Measurements from ENCODE around the gene NIM1K. TPM values are rescaled to one million over a fixed set of nuclear protein-coding genes. Genes with fewer than 3 reads are reported as not detected.

NIM1K gene
- total RNA-seq, 2 donors from 2014 or later: 0.43 to 0.48 TPM

DNA sequence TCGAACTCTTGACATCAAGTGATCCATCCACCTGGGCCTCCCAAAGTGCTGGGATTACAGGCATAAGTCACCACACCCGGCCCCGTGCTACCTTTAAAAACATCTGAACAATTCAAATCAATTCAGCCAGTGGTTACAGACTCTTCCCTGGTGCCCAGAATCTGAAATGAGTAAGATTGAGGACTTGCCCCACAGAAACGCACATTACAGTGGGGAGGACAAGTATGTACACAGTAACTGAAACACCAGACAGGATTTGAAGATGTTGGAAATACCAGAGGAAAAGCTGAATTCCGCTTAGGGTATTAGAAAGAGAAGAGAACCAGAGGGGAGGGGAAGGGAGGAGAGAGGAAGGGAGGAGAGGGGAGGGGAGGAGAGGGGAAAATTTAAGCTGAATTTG, 17.8 kb downstream of the NIM1K start:
- H3K4me1 ChIP-seq: no peaks in the 10 kb centered on the region
- H3K27ac ChIP-seq: no peak overlapping the region
- TF ChIP-seq, protein P1, sequence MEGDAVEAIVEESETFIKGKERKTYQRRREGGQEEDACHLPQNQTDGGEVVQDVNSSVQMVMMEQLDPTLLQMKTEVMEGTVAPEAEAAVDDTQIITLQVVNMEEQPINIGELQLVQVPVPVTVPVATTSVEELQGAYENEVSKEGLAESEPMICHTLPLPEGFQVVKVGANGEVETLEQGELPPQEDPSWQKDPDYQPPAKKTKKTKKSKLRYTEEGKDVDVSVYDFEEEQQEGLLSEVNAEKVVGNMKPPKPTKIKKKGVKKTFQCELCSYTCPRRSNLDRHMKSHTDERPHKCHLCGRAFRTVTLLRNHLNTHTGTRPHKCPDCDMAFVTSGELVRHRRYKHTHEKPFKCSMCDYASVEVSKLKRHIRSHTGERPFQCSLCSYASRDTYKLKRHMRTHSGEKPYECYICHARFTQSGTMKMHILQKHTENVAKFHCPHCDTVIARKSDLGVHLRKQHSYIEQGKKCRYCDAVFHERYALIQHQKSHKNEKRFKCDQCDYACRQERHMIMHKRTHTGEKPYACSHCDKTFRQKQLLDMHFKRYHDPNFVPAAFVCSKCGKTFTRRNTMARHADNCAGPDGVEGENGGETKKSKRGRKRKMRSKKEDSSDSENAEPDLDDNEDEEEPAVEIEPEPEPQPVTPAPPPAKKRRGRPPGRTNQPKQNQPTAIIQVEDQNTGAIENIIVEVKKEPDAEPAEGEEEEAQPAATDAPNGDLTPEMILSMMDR (IDR thresholded peaks at IDR 0.05): no peak
- no peak overlapping the region for H3K4me3 ChIP-seq
- H3K9me3 ChIP-seq: no peaks in the 10 kb centered on the region
- H3K27me3 ChIP-seq: no peaks in the 10 kb centered on the region
- no peak for DNase-seq (ENCODE audit: low spot score)
- no peaks in the 10 kb centered on the region for H3K36me3 ChIP-seq

DNA sequence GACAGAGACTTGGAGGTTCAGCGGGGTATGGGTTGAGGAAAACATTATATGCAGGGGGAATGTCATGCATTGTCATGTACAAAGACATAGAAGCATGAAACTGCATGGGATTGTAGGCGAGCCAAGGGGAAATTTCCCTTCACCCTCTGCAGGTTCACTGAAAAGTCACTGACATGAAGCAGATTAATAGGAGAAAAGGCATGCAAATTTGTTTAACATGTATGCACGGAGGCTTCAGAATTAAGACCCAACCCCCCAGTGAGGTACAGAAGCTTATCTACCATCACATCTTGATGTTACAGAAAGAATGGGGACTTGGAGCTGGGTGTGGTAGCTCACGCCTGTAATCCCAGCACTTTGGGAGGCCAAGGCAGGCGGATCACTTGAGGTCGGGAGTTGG, 18.5 kb downstream of the NIM1K start:
- Histone ChIP-seq H3K27me3 (no peaks in the 10 kb centered on the region), H3K4me1 (no peaks in the 10 kb centered on the region), H3K9me3 (no peaks in the 10 kb centered on the region), H3K27ac (no peak overlapping the region), H3K4me3 (no peak overlapping the region), H3K36me3 (no peaks in the 10 kb centered on the region)
- no peak for DNase-seq (ENCODE audit: low spot score)
- TF ChIP-seq, protein P1 (IDR thresholded peaks at IDR 0.05): no peak

DNA sequence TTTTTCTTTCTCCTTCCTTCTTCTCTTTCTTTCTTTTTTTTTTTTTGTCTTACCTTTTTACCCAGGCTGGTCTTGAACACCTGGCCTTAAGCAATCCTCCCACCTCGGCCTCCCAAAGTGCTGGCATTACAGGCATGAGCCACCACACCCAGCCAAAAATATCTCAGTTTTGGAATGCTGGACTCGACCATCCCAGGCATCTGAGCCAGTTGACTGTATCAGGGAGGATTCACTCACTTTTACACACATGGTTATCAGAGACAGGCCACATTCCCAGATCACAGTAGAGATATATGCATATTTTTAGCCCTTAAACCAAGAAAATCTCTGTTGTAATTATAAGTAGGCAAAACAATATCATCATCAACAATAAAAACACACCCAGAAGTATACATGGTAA, 21.9 kb downstream of the NIM1K start:
- Histone ChIP-seq H3K27me3 (no peaks in the 10 kb centered on the region), H3K4me1 (no peaks in the 10 kb centered on the region), H3K36me3 (no peaks in the 10 kb centered on the region), H3K27ac (no peak overlapping the region), H3K9me3 (no peaks in the 10 kb centered on the region), H3K4me3 (no peak overlapping the region)
- no peak for DNase-seq (ENCODE audit: low spot score)
- TF ChIP-seq, protein P1 (IDR thresholded peaks at IDR 0.05): no peak

DNA sequence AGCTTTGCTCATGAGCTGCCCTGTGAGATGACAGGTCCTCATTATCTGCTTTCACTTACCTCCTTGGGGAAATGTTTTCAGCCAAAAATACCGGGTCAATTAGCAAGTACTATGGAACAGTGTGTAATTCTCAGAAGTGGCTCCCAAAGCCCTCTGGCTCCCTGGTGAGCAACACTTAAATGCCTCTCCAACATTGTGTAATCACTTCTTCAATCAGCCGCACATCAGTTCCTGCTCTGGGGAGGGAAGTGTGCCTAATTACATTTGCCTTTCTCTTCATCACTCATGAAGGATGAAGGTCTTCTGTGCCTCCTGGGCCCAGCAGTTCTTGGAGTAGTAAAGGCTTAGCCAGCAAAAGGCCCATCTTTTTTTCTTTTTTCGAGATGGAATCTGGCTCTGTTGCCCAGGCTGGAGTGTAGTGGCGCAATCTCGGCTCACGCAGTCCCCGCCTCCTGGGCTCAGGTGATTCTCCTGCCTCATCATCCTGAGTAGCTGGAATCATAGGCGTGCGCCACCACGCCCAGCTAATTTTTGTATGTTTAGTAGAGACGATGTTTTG, 23.1 kb downstream of the NIM1K start:
- H3K9me3 ChIP-seq: no peaks in the 10 kb centered on the region
- H3K4me1 ChIP-seq: no peaks in the 10 kb centered on the region
- TF ChIP-seq, protein P1 (IDR thresholded peaks at IDR 0.05): no peak
- H3K36me3 ChIP-seq: no peaks in the 10 kb centered on the region
- no peak for DNase-seq (ENCODE audit: low spot score)
- H3K27ac ChIP-seq: no peak overlapping the region
- H3K4me3 ChIP-seq: no peak overlapping the region
- H3K27me3 ChIP-seq: no peaks in the 10 kb centered on the region

DNA sequence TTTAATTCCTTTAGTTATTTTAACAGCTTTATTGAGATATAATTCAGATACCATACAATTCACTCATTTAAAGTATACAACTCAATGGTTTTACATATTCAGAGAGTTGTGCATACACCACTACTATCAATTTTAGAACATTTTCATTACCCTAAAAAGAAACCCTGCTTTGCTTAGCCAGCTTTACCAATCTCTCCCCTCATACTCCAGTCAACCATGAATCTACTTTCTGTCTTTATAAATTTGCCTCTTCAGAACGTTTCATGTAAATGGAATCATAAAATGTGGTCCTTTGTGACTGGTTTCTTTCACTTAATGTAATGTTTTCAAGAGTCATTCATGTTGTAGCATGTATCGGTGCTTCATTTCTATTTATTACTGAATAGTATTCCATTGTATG, 24.9 kb downstream of the NIM1K start:
- H3K4me1 ChIP-seq: no peaks in the 10 kb centered on the region
- no peaks in the 10 kb centered on the region for H3K36me3 ChIP-seq
- no peak overlapping the region for H3K27ac ChIP-seq
- TF ChIP-seq, protein P1 (IDR thresholded peaks at IDR 0.05): no peak
- H3K4me3 ChIP-seq: no peak overlapping the region
- H3K9me3 ChIP-seq: no peaks in the 10 kb centered on the region
- DNase-seq (ENCODE audit: low spot score): no peak
- no peaks in the 10 kb centered on the region for H3K27me3 ChIP-seq

DNA sequence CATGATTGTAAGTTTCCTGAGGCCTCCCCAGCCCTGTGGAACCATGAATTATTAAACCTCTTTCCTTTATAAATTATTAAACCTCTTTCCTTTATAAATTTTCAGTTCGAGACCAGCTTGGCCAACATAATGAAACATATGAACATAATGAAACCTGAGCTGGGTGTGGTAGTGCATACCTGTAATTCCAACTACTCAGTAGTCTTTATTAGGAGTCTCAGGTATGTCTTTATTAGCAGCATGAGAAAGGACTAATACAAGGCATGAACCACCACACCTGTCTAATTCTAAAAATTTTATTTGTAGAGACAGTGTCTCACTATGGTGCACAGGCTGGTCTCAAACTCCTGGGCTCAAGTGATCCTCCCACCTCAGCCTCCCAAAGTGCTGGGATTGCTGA, 27.1 kb downstream of the NIM1K start:
- Histone ChIP-seq H3K27me3 (no peaks in the 10 kb centered on the region), H3K4me1 (no peaks in the 10 kb centered on the region), H3K4me3 (no peak overlapping the region), H3K9me3 (no peaks in the 10 kb centered on the region), H3K27ac (no peak overlapping the region), H3K36me3 (no peaks in the 10 kb centered on the region)
- DNase-seq (ENCODE audit: low spot score): no peak
- TF ChIP-seq, protein P1 (IDR thresholded peaks at IDR 0.05): no peak

All from right atrium auricular region (tissue), 2 donors.